Tibial artery (tissue), 4 donors: ENCODE data around the gene HNRNPUL1.

Experiments
- DNase-seq, 2 donors: peaks; one replicate each; pipeline ENCODE4 v3.0.0-alpha.2; 2019
- H3K27ac ChIP-seq, 2 donors: fragments of 200-600 bp; sonication (generic) in 1 of 2; 1 replicate in 1 of 2; 2 replicates in 1 of 2; pipeline ENCODE4 v1.5.1; 2018 to 2019; ENCODE audit warnings: mild to moderate bottlenecking in 1 of 2
- H3K27me3 ChIP-seq, 2 donors: fragments of 200-600 bp; sonication (generic) in 1 of 2; one replicate each; pipeline versions ENCODE4 v1.5.1 to v1.6.0; 2016 to 2019
- H3K36me3 ChIP-seq, 3 donors: fragments of 200-600 bp; sonication (generic) in 2 of 3; one replicate each; pipeline ENCODE4 v1.5.1; 2016 to 2019; ENCODE audit warnings: mild to moderate bottlenecking in 2 of 3
- H3K4me1 ChIP-seq, 4 donors: fragments of 200-600 bp; sonication (generic) in 2 of 4; 1 replicate in 3 of 4; 2 replicates in 1 of 4; pipeline ENCODE4 v1.5.1; 2016 to 2019
- H3K4me3 ChIP-seq, 2 donors: fragments of 200-600 bp; sonication (generic) in 1 of 2; 1 replicate in 1 of 2; 2 replicates in 1 of 2; pipeline ENCODE4 v1.5.1; 2018 to 2019; ENCODE audit warnings: mild to moderate bottlenecking in 2 of 2
- H3K9me3 ChIP-seq, 3 donors: fragments of 200-600 bp; sonication (generic) in 1 of 3; one replicate each; pipeline ENCODE4 v1.5.1; 2016 to 2019
- CTCF ChIP-seq, 2 experiments: fragments of 200-600 bp in 1 of 2; fragments of 450-650 bp in 1 of 2; IDR thresholded peaks; one replicate each; pipeline ENCODE4 v1.5.1; 2017 to 2019; ENCODE audit warnings: antibody characterized with exemption in 2 of 2, mild to moderate bottlenecking in 1 of 2, moderate library complexity in 1 of 2
- intact Hi-C: fragments of 100-400 bp; cut with DNase I; formaldehyde crosslinking; loops from one replicate; pipeline ENCODE4 v1.15.0; 2023; ENCODE audit warnings: low total_unique reads

Gene HNRNPUL1

GRCh38 chr19:41238244-41238643 lies 25.9 kb upstream of the HNRNPUL1 start:
- Histone ChIP-seq H3K9me3 (no peaks in the 10 kb centered on the region), H3K4me1 (no peaks in the 10 kb centered on the region), H3K4me3 (no peak overlapping the region), H3K27ac (no peak overlapping the region), H3K36me3 (peaks cover 91 to 99% (median 97%) of the 10 kb centered on the region in 3 donors), H3K27me3 (no peaks in the 10 kb centered on the region)
- no peak for TF ChIP-seq CTCF (IDR thresholded peaks at IDR 0.05)
- intact Hi-C loops: no loop called here
- DNase-seq: no peak

- H3K27me3 ChIP-seq: no peaks in the 10 kb centered on the region
- H3K36me3 ChIP-seq: peaks cover 93 to 99% (median 97%) of the 10 kb centered on the region in 3 donors
- TF ChIP-seq CTCF (IDR thresholded peaks at IDR 0.05): no peak
- no peak overlapping the region for H3K4me3 ChIP-seq
- H3K27ac ChIP-seq: no peak overlapping the region
- H3K9me3 ChIP-seq: no peaks in the 10 kb centered on the region
- no peak for DNase-seq
- no peaks in the 10 kb centered on the region for H3K4me1 ChIP-seq
- intact Hi-C loops: no loop called here
Observed at GRCh38 chr19:41239363-41239762, 24.8 kb upstream of the HNRNPUL1 start.

- no peaks in the 10 kb centered on the region for H3K27me3 ChIP-seq
- no peak for DNase-seq
- peaks cover 95 to 99% (median 97%) of the 10 kb centered on the region in 3 donors for H3K36me3 ChIP-seq
- no peak overlapping the region for H3K27ac ChIP-seq
- no peak overlapping the region for H3K4me3 ChIP-seq
- intact Hi-C loops: no loop called here
- H3K4me1 ChIP-seq: no peaks in the 10 kb centered on the region
- H3K9me3 ChIP-seq: no peaks in the 10 kb centered on the region
- TF ChIP-seq CTCF (IDR thresholded peaks at IDR 0.05): no peak
Observed at GRCh38 chr19:41239961-41240574, 24.1 kb upstream of the HNRNPUL1 start.

- Histone ChIP-seq H3K27ac (no peak overlapping the region), H3K36me3 (peaks cover 94 to 99% (median 95%) of the 10 kb centered on the region in 3 donors), H3K27me3 (no peaks in the 10 kb centered on the region), H3K4me3 (no peak overlapping the region), H3K9me3 (no peaks in the 10 kb centered on the region), H3K4me1 (no peaks in the 10 kb centered on the region)
- no peak for TF ChIP-seq CTCF (IDR thresholded peaks at IDR 0.05)
- DNase-seq: no peak
- intact Hi-C loops: no loop called here
Observed at GRCh38 chr19:41241859-41242258, 22.3 kb upstream of the HNRNPUL1 start.

GRCh38 chr19:41244117-41244516 lies 20.1 kb upstream of the HNRNPUL1 start:
- no peak for DNase-seq
- no peaks in the 10 kb centered on the region for H3K4me1 ChIP-seq
- H3K36me3 ChIP-seq: peaks cover 93 to 100% (median 95%) of the 10 kb centered on the region in 3 donors
- H3K27ac ChIP-seq: no peak overlapping the region
- no peak for TF ChIP-seq CTCF (IDR thresholded peaks at IDR 0.05)
- H3K27me3 ChIP-seq: no peaks in the 10 kb centered on the region
- intact Hi-C loops: no loop called here
- no peak overlapping the region for H3K4me3 ChIP-seq
- H3K9me3 ChIP-seq: no peaks in the 10 kb centered on the region

- Histone ChIP-seq H3K36me3 (peaks cover 93 to 100% (median 95%) of the 10 kb centered on the region in 3 donors), H3K27ac (no peak overlapping the region), H3K9me3 (no peaks in the 10 kb centered on the region), H3K4me3 (no peak overlapping the region), H3K27me3 (no peaks in the 10 kb centered on the region), H3K4me1 (no peaks in the 10 kb centered on the region)
- no peak for DNase-seq
- intact Hi-C loops: no loop called here
- TF ChIP-seq CTCF (IDR thresholded peaks at IDR 0.05): no peak
Observed at GRCh38 chr19:41245843-41246242, 18.3 kb upstream of the HNRNPUL1 start.
